Astrocyte (in vitro differentiated cells and primary cell): Measurements from ENCODE around the gene TM9SF1.

Source experiments
- CTCF ChIP-seq: IDR thresholded peaks from 2 replicates; pipeline ENCODE4 v1.5.1; 2011; ENCODE audit warnings: low read depth, mild to moderate bottlenecking, inconsistent platforms, low read length, moderate library complexity; ENCODE audit not compliant: insufficient read depth
- EZH2 ChIP-seq: IDR thresholded peaks from 2 replicates; pipeline ENCODE4 v1.6.1; 2012; ENCODE audit warnings: mild to moderate bottlenecking, low read length, inconsistent platforms; ENCODE audit not compliant: insufficient read depth

- no peak for TF ChIP-seq EZH2
- TF ChIP-seq CTCF, result no peak
Observed at GRCh38 chr14:24184104-24184970, 10.9 kb downstream of the TM9SF1 start.
